ENCODE data around the gene MAP4K2.
A peak's percentile ranks its signal among the peaks of the same experiment; 100 is the strongest.

Gene MAP4K2

GRCh38 chr11:64813826-64814225 is 10.8 kb upstream of the MAP4K2 start:
- DNase-seq (ENCODE audit: low read depth in 2 of 2): no peak

GRCh38 chr11:64810891-64811272 is 7.9 kb upstream of the MAP4K2 start:
- DNase-seq (ENCODE audit: low read depth in 2 of 2): no peak

- DNase-seq (ENCODE audit: low read depth in 2 of 2): peak; percentile 78 to 80
These were observed 7.4 kb upstream of the MAP4K2 start, which contains the start of gene MEN1 for GRCh38 chr11:64810271-64810890. TSS of gene MEN1 (minus strand) at chr11:64810551. CDS start at chr11:64810109, 442 bp downstream.

- no peak for DNase-seq (ENCODE audit: low read depth in 2 of 2)
These were observed 6.8 kb upstream of the MAP4K2 start for GRCh38 chr11:64809781-64810241.

GRCh38 chr11:64805481-64805880 is 2.5 kb upstream of the MAP4K2 start:
- no peak for DNase-seq (ENCODE audit: low read depth in 2 of 2)

GRCh38 chr11:64804346-64805210 is 1.6 kb upstream of the MAP4K2 start:
- DNase-seq (ENCODE audit: low read depth in 2 of 2): no peak

- no peak for DNase-seq (ENCODE audit: low read depth in 2 of 2)
These were observed 882 bp upstream of the MAP4K2 start for GRCh38 chr11:64803846-64804345.

GRCh38 chr11:64802370-64803157 is 450 bp downstream of the MAP4K2 start:
- DNase-seq (ENCODE audit: low read depth in 2 of 2): peak in 1 of 2 donors; percentile 33

GRCh38 chr11:64801561-64802369 is 1.2 kb downstream of the MAP4K2 start:
- no peak for DNase-seq (ENCODE audit: low read depth in 2 of 2)

GRCh38 chr11:64801158-64801464 is 1.9 kb downstream of the MAP4K2 start:
- DNase-seq (ENCODE audit: low read depth in 2 of 2): no peak

- DNase-seq (ENCODE audit: low read depth in 2 of 2): no peak
These were observed 2.5 kb downstream of the MAP4K2 start for GRCh38 chr11:64800303-64801157.

- no peak for DNase-seq (ENCODE audit: low read depth in 2 of 2)
These were observed 3.3 kb downstream of the MAP4K2 start for GRCh38 chr11:64799623-64800302.

GRCh38 chr11:64799256-64799622 is 3.8 kb downstream of the MAP4K2 start:
- no peak for DNase-seq (ENCODE audit: low read depth in 2 of 2)

GRCh38 chr11:64796757-64797541 is 6.1 kb downstream of the MAP4K2 start:
- no peak for DNase-seq (ENCODE audit: low read depth in 2 of 2)

GRCh38 chr11:64796047-64796756 is 6.8 kb downstream of the MAP4K2 start:
- no peak for DNase-seq (ENCODE audit: low read depth in 2 of 2)

- no peak for DNase-seq (ENCODE audit: low read depth in 2 of 2)
These were observed 8.5 kb downstream of the MAP4K2 start for GRCh38 chr11:64794526-64794925.

GRCh38 chr11:64793271-64794160 is 9.5 kb downstream of the MAP4K2 start:
- no peak for DNase-seq (ENCODE audit: low read depth in 2 of 2)
